Choroid plexus epithelial cell (primary cell): ENCODE results near the gene CRACR2A.

Experiments
- DNase-seq: peaks from one replicate; pipeline ENCODE4 v3.0.0-alpha.2; 2010; ENCODE audit warnings: low read depth
- H3K4me3 ChIP-seq: 2 replicates; pipeline ENCODE4 v1.5.1; 2011; ENCODE audit warnings: low read depth, mild to moderate bottlenecking, control low read depth, low read length, moderate library complexity
- CTCF ChIP-seq: conservative IDR thresholded peaks from 2 replicates; pipeline ENCODE4 v1.5.1; 2011; ENCODE audit warnings: low read depth, mild to moderate bottlenecking, control low read depth, inconsistent platforms, low read length, moderate library complexity

Gene CRACR2A

GRCh38 chr12:3579446-3580093, 173.3 kb downstream of the CRACR2A start:
- H3K4me3 ChIP-seq: no peak overlapping the region
- TF ChIP-seq CTCF: no peak
- no peak for DNase-seq

- no peak for DNase-seq
- no peak for TF ChIP-seq CTCF
- H3K4me3 ChIP-seq: no peak overlapping the region
Measured at GRCh38 chr12:3578557-3578956, 174.4 kb downstream of the CRACR2A start.

- no peak for TF ChIP-seq CTCF
- no peak for DNase-seq
- H3K4me3 ChIP-seq: no peak overlapping the region
Measured at GRCh38 chr12:3576891-3577290, 176.0 kb downstream of the CRACR2A start.

- H3K4me3 ChIP-seq: no peak overlapping the region
- DNase-seq: no peak
- no peak for TF ChIP-seq CTCF
Measured at GRCh38 chr12:3574986-3575385, 177.9 kb downstream of the CRACR2A start.

GRCh38 chr12:3572560-3572959, 180.3 kb downstream of the CRACR2A start:
- no peak for TF ChIP-seq CTCF
- DNase-seq: no peak
- no peak overlapping the region for H3K4me3 ChIP-seq

GRCh38 chr12:3571724-3572123, 181.2 kb downstream of the CRACR2A start:
- TF ChIP-seq CTCF: no peak
- no peak overlapping the region for H3K4me3 ChIP-seq
- DNase-seq: no peak

GRCh38 chr12:3571323-3571722, 181.6 kb downstream of the CRACR2A start:
- TF ChIP-seq CTCF: no peak
- no peak overlapping the region for H3K4me3 ChIP-seq
- DNase-seq: no peak
